DND-41 (cell line): Measurements from ENCODE around the gene PPFIBP1.

ENCODE experiments used
- ATAC-seq: fragments of 200-7000 bp; cut with Tn5 transposase; 3 replicates; pipeline ENCODE4 v1.9.1; 2021; ENCODE audit warnings: low read depth; ENCODE audit not compliant: insufficient read depth
- DNase-seq: peaks from one replicate; pipeline ENCODE4 v3.0.0-alpha.2; 2020
- H2AFZ ChIP-seq: 2 replicates; pipeline ENCODE4 v1.6.0; 2012; ENCODE audit warnings: low read depth, low read length
- H3K27ac ChIP-seq: 2 replicates; pipeline ENCODE4 v1.5.1; 2012; ENCODE audit warnings: low read length, inconsistent platforms
- H3K27me3 ChIP-seq: fragments of 200-600 bp; sonication (generic); 2 replicates; pipeline ENCODE4 v1.6.0; 2012; ENCODE audit warnings: low read length, mild to moderate bottlenecking, inconsistent platforms; ENCODE audit not compliant: insufficient read depth, poor library complexity
- H3K36me3 ChIP-seq: 2 replicates; pipeline ENCODE4 v1.5.1; 2012; ENCODE audit warnings: low read length, inconsistent platforms; ENCODE audit not compliant: insufficient read depth
- H3K4me1 ChIP-seq: 2 replicates; pipeline ENCODE4 v1.5.1; 2012; ENCODE audit warnings: mild to moderate bottlenecking, low read length; ENCODE audit not compliant: insufficient read depth
- H3K4me2 ChIP-seq: 2 replicates; pipeline ENCODE4 v1.6.0; 2012; ENCODE audit warnings: mild to moderate bottlenecking, moderate library complexity, low read length, inconsistent platforms; ENCODE audit not compliant: insufficient read depth
- H3K4me3 ChIP-seq, 2 experiments: fragments of 200-600 bp in 1 of 2; shearing (Covaris generic) in 1 of 2; 2 replicates each; pipeline ENCODE4 v1.5.1; 2012 to 2016; ENCODE audit warnings: inconsistent platforms in 2 of 2, low read length in 2 of 2, mild to moderate bottlenecking in 2 of 2, low read depth in 1 of 2, moderate library complexity in 1 of 2
- H3K79me2 ChIP-seq: 2 replicates; pipeline ENCODE4 v1.6.0; 2012; ENCODE audit warnings: low read length, inconsistent platforms; ENCODE audit not compliant: insufficient read depth
- H3K9ac ChIP-seq: 2 replicates; pipeline ENCODE4 v1.6.0; 2012; ENCODE audit warnings: low read depth, mild to moderate bottlenecking, inconsistent platforms, low read length, moderate library complexity
- H3K9me3 ChIP-seq: 2 replicates; pipeline ENCODE4 v1.5.1; 2012; ENCODE audit warnings: low read length, moderate library complexity, mild to moderate bottlenecking, inconsistent platforms; ENCODE audit not compliant: insufficient read depth, severe bottlenecking
- H4K20me1 ChIP-seq: 2 replicates; pipeline ENCODE4 v1.6.0; 2012; ENCODE audit warnings: low read length; ENCODE audit not compliant: insufficient read depth
- CTCF ChIP-seq: IDR thresholded peaks from 2 replicates; pipeline ENCODE4 v1.5.1; 2012; ENCODE audit warnings: borderline replicate concordance, low read length, moderate library complexity, mild to moderate bottlenecking; ENCODE audit not compliant: poor library complexity, severe bottlenecking; ENCODE audit errors: extremely low read depth
- EZH2 ChIP-seq: IDR thresholded peaks from 3 replicates; pipeline ENCODE4 v1.6.1; 2012; ENCODE audit warnings: borderline replicate concordance, low read depth, mild to moderate bottlenecking, moderate library complexity, low read length, inconsistent platforms; ENCODE audit not compliant: severe bottlenecking

The PPFIBP1 gene

GRCh38 chr12:27523305-27523641 lies 733 bp upstream of the PPFIBP1 start:
- H3K9me3 ChIP-seq, result no peaks in the 10 kb centered on the region
- H3K4me3 ChIP-seq, result peak overlapping the region; percentile 44 to 64
- H3K79me2 ChIP-seq, result no peaks in the 10 kb centered on the region
- peak; percentile 3 for ATAC-seq
- H3K36me3 ChIP-seq, result no peaks in the 10 kb centered on the region
- peak overlapping the region; percentile 77 for H2AFZ ChIP-seq
- DNase-seq, result no peak
- H3K4me2 ChIP-seq, result peak overlapping the region; percentile 77
- H3K27ac ChIP-seq, result peak overlapping the region; percentile 56
- TF ChIP-seq CTCF, result no peak
- no peak for TF ChIP-seq EZH2
- peak overlapping the region; percentile 53 for H3K9ac ChIP-seq
- H3K4me1 ChIP-seq, result peaks cover 19% of the 10 kb centered on the region
- H3K27me3 ChIP-seq, result peaks cover 6% of the 10 kb centered on the region
- no peaks in the 10 kb centered on the region for H4K20me1 ChIP-seq

GRCh38 chr12:27524494-27524835 lies 459 bp downstream of the PPFIBP1 start:
- TF ChIP-seq CTCF (no peak), EZH2 (no peak)
- peak overlapping the region; percentile 77 for H3K4me2 ChIP-seq
- peaks cover 3% of the 10 kb centered on the region for H3K27me3 ChIP-seq
- ATAC-seq, result no peak; the same call in 2 of the 3 replicates
- no peak for DNase-seq
- H2AFZ ChIP-seq, result peak overlapping the region; percentile 77
- H3K4me1 ChIP-seq, result peaks cover 19% of the 10 kb centered on the region
- no peaks in the 10 kb centered on the region for H3K9me3 ChIP-seq
- H4K20me1 ChIP-seq, result no peaks in the 10 kb centered on the region
- peak overlapping the region; percentile 44 to 64; a peak in 3 of 4 replicates for H3K4me3 ChIP-seq
- H3K36me3 ChIP-seq, result no peaks in the 10 kb centered on the region
- H3K27ac ChIP-seq, result peak overlapping the region; percentile 66
- H3K79me2 ChIP-seq, result no peaks in the 10 kb centered on the region
- H3K9ac ChIP-seq, result peak overlapping the region; percentile 53

- TF ChIP-seq CTCF (no peak), EZH2 (no peak)
- H3K9me3 ChIP-seq, result no peaks in the 10 kb centered on the region
- no peak overlapping the region for H3K27ac ChIP-seq
- peak overlapping the region; percentile 19; the same call in 1 of the 2 replicates for H2AFZ ChIP-seq
- no peaks in the 10 kb centered on the region for H4K20me1 ChIP-seq
- peak overlapping the region; percentile 77 for H3K4me2 ChIP-seq
- H3K79me2 ChIP-seq, result no peaks in the 10 kb centered on the region
- H3K9ac ChIP-seq, result 0 out of 2 replicates have a peak overlapping the region, but pooled peaks have one; percentile 53
- H3K27me3 ChIP-seq, result no peaks in the 10 kb centered on the region
- DNase-seq (no peak), ATAC-seq (no peak)
- H3K4me3 ChIP-seq, result peak overlapping the region in 1 of 2 experiments; percentile 64; a peak in 2 of 4 replicates
- no peaks in the 10 kb centered on the region for H3K36me3 ChIP-seq
- H3K4me1 ChIP-seq, result peaks cover 19% of the 10 kb centered on the region
Measured at GRCh38 chr12:27524839-27525753, 1.1 kb downstream of the PPFIBP1 start.
